Tibial nerve (tissue), 4 donors: ENCODE results near the gene P2RY14. TPM values are rescaled to one million over a fixed set of nuclear protein-coding genes. Genes with fewer than 3 reads are reported as not detected.

Experiments
- DNase-seq, 2 donors: peaks; one replicate each; pipeline ENCODE4 v3.0.0-alpha.2; 2019; ENCODE audit warnings: low spot score in 2 of 2
- H3K27ac ChIP-seq, 4 donors: fragments of 200-600 bp; sonication (generic) in 3 of 4; one replicate each; pipeline ENCODE4 v1.5.1; 2017 to 2019; ENCODE audit warnings: mild to moderate bottlenecking in 1 of 4
- H3K27me3 ChIP-seq, 2 donors: fragments of 200-600 bp; sonication (generic) in 1 of 2; one replicate each; pipeline versions ENCODE4 v1.5.1 to v1.6.0; 2017 to 2019
- H3K36me3 ChIP-seq, 3 donors: fragments of 200-600 bp; sonication (generic); one replicate each; pipeline ENCODE4 v1.5.1; 2018 to 2019
- H3K4me1 ChIP-seq, 4 donors: fragments of 200-600 bp; sonication (generic) in 3 of 4; one replicate each; pipeline ENCODE4 v1.5.1; 2017 to 2019
- H3K4me3 ChIP-seq, 4 donors: fragments of 200-600 bp; sonication (generic) in 3 of 4; one replicate each; pipeline ENCODE4 v1.5.1; 2017 to 2019; ENCODE audit warnings: mild to moderate bottlenecking in 1 of 4, moderate library complexity in 1 of 4
- H3K9me3 ChIP-seq, 4 donors: fragments of 200-600 bp; sonication (generic) in 3 of 4; one replicate each; pipeline ENCODE4 v1.5.1; 2017 to 2019
- CTCF ChIP-seq, 5 experiments: fragments of 200-600 bp in 3 of 5; fragments of 450-650 bp in 2 of 5; sonication (generic) in 3 of 5; IDR thresholded peaks; one replicate each; pipeline ENCODE4 v1.5.1; 2016 to 2019; ENCODE audit warnings: antibody characterized with exemption in 5 of 5, mild to moderate bottlenecking in 3 of 5, moderate library complexity in 2 of 5
- EP300 ChIP-seq, 2 donors: sonication (generic); formaldehyde crosslinking; IDR thresholded peaks; one replicate each; pipeline ENCODE4 v1.6.1; 2017; ENCODE audit warnings: antibody characterized with exemption in 2 of 2, mild to moderate bottlenecking in 1 of 2
- POLR2A ChIP-seq, 2 donors: fragments of 450-650 bp; IDR thresholded peaks; one replicate each; pipeline ENCODE4 v1.6.1; 2017; ENCODE audit warnings: antibody characterized with exemption in 2 of 2, mild to moderate bottlenecking in 2 of 2, moderate library complexity in 2 of 2
- WGBS, 2 donors: methylation state at CpG; one replicate each; pipeline ENCODE4 v1.1.5; 2018; 5-methylcytosine and 5-hydroxymethylcytosine counted together
- total RNA-seq, 4 donors: library from RNA; depleted of rRNA; stranded (reverse); fragments of >200 nt; gene quantifications; one replicate each; pipeline ENCODE4 v1.1.0, GENCODE V29; 2016

P2RY14 gene
- total RNA-seq, 4 donors from 2014 or later: 4.2 to 9.4 (median 6.3) TPM

- no peaks in the 10 kb centered on the region for H3K36me3 ChIP-seq
- WGBS, 2 donors: 74 to 84% methylated on average over 6 of the region's 6 CpGs
- no peak for TF ChIP-seq CTCF (IDR thresholded peaks at IDR 0.05)
- no peak for TF ChIP-seq EP300 (IDR thresholded peaks at IDR 0.05)
- no peak for TF ChIP-seq POLR2A (IDR thresholded peaks at IDR 0.05)
- H3K27me3 ChIP-seq: no peaks in the 10 kb centered on the region
- no peaks in the 10 kb centered on the region for H3K4me1 ChIP-seq
- peak overlapping the region in 3 of 4 donors; percentile 28 to 52 (median 42) for H3K27ac ChIP-seq
- H3K9me3 ChIP-seq: no peaks in the 10 kb centered on the region
- peak overlapping the region in 2 of 4 donors; percentile 11 to 37 for H3K4me3 ChIP-seq
- no peak for DNase-seq
Observed at GRCh38 chr3:151276687-151277042, 1.7 kb downstream of the P2RY14 start.

GRCh38 chr3:151276038-151276686 lies 2.2 kb downstream of the P2RY14 start:
- Histone ChIP-seq H3K4me3 (peak overlapping the region in 2 of 4 donors; percentile 11 to 37), H3K4me1 (no peaks in the 10 kb centered on the region)
- 68 to 71% methylated on average over 2 of the region's 2 CpGs for WGBS, 2 donors

GRCh38 chr3:151275091-151275490 lies 3.3 kb downstream of the P2RY14 start:
- Histone ChIP-seq H3K27me3 (no peaks in the 10 kb centered on the region), H3K9me3 (no peaks in the 10 kb centered on the region), H3K27ac (no peak overlapping the region), H3K36me3 (no peaks in the 10 kb centered on the region), H3K4me3 (no peak overlapping the region), H3K4me1 (peaks cover 0 to 3% (median 0%) of the 10 kb centered on the region in 4 donors)
- TF ChIP-seq EP300 (IDR thresholded peaks at IDR 0.05) (no peak), POLR2A (IDR thresholded peaks at IDR 0.05) (no peak), CTCF (IDR thresholded peaks at IDR 0.05) (no peak)
- DNase-seq: no peak
- 66 to 71% methylated on average over 5 of the region's 5 CpGs for WGBS, 2 donors

More at GRCh38 chr3:151276038-151276686, 2.2 kb downstream of the P2RY14 start:
- no peaks in the 10 kb centered on the region for H3K27me3 ChIP-seq
- peak overlapping the region in 3 of 4 donors; percentile 28 to 52 (median 42) for H3K27ac ChIP-seq
- no peak for DNase-seq
- no peak for TF ChIP-seq POLR2A (IDR thresholded peaks at IDR 0.05)
- no peak for TF ChIP-seq CTCF (IDR thresholded peaks at IDR 0.05)
- no peak for TF ChIP-seq EP300 (IDR thresholded peaks at IDR 0.05)
- no peaks in the 10 kb centered on the region for H3K36me3 ChIP-seq
- no peaks in the 10 kb centered on the region for H3K9me3 ChIP-seq

GRCh38 chr3:151269631-151270030 lies 8.7 kb downstream of the P2RY14 start:
- Histone ChIP-seq H3K4me1 (peaks cover 0 to 24% (median 6%) of the 10 kb centered on the region in 4 donors), H3K27ac (peak overlapping the region in 1 of 4 donors; percentile 52), H3K27me3 (no peaks in the 10 kb centered on the region), H3K4me3 (no peak overlapping the region), H3K9me3 (no peaks in the 10 kb centered on the region), H3K36me3 (no peaks in the 10 kb centered on the region)
- DNase-seq: no peak
- TF ChIP-seq EP300 (IDR thresholded peaks at IDR 0.05): no peak
- no peak for TF ChIP-seq CTCF (IDR thresholded peaks at IDR 0.05)
- no peak for TF ChIP-seq POLR2A (IDR thresholded peaks at IDR 0.05)
- WGBS, 2 donors: 46 to 50% methylated on average over 5 of the region's 5 CpGs
